ENCODE measurements around the gene RPL29.

The RPL29 gene

GRCh38 chr3:51984269-51984647, 11.4 kb downstream of the RPL29 start:
- in situ Hi-C loops (cut with MboI; ENCODE audit: low sequenced_read_pairs): no loop called here

- in situ Hi-C loops (cut with MboI; ENCODE audit: low sequenced_read_pairs): no loop called here
Observed at GRCh38 chr3:51983578-51984268, 12.0 kb downstream of the RPL29 start.

- in situ Hi-C loops (cut with MboI; ENCODE audit: low sequenced_read_pairs): no loop called here
Observed at GRCh38 chr3:51982838-51983577, 12.7 kb downstream of the RPL29 start, which contains the start of gene ACY1. ACY1 (plus strand) TSS chr3:51983535; CDS start chr3:51984065, 530 bp downstream.

- in situ Hi-C loops (cut with MboI; ENCODE audit: low sequenced_read_pairs): no loop called here
Observed at GRCh38 chr3:51982352-51982837, 13.3 kb downstream of the RPL29 start.

- in situ Hi-C loops (cut with MboI; ENCODE audit: low sequenced_read_pairs): no loop called here
Observed at GRCh38 chr3:51980253-51980652, 15.4 kb downstream of the RPL29 start.

- in situ Hi-C loops (cut with MboI; ENCODE audit: low sequenced_read_pairs): no loop called here
Observed at GRCh38 chr3:51978143-51978502, 17.6 kb downstream of the RPL29 start.

- in situ Hi-C loops (cut with MboI; ENCODE audit: low sequenced_read_pairs): no loop called here
Observed at GRCh38 chr3:51977446-51978142, 18.1 kb downstream of the RPL29 start.

- in situ Hi-C loops (cut with MboI; ENCODE audit: low sequenced_read_pairs): no loop called here
Observed at GRCh38 chr3:51975852-51976549, 19.7 kb downstream of the RPL29 start.

- in situ Hi-C loops (cut with MboI; ENCODE audit: low sequenced_read_pairs): no loop called here
Observed at GRCh38 chr3:51974963-51975851, 20.5 kb downstream of the RPL29 start, which contains the start of gene ABHD14A. ABHD14A (plus strand) TSS chr3:51975064; CDS start chr3:51975136, 72 bp downstream.

GRCh38 chr3:51974277-51974962, 21.3 kb downstream of the RPL29 start:
- in situ Hi-C loops (cut with MboI; ENCODE audit: low sequenced_read_pairs): no loop called here

GRCh38 chr3:51971350-51971749, 24.3 kb downstream of the RPL29 start:
- in situ Hi-C loops (cut with MboI; ENCODE audit: low sequenced_read_pairs): no loop called here

GRCh38 chr3:51970606-51971300, 24.9 kb downstream of the RPL29 start:
- in situ Hi-C loops (cut with MboI; ENCODE audit: low sequenced_read_pairs): no loop called here

GRCh38 chr3:51969841-51970240, 25.9 kb downstream of the RPL29 start:
- in situ Hi-C loops (cut with MboI; ENCODE audit: low sequenced_read_pairs): no loop called here

GRCh38 chr3:51968883-51969678, 26.6 kb downstream of the RPL29 start:
- in situ Hi-C loops (cut with MboI; ENCODE audit: low sequenced_read_pairs): no loop called here

- in situ Hi-C loops (cut with MboI; ENCODE audit: low sequenced_read_pairs): no loop called here
Observed at GRCh38 chr3:51968170-51968775, 27.4 kb downstream of the RPL29 start.

- in situ Hi-C loops (cut with MboI; ENCODE audit: low sequenced_read_pairs): no loop called here
Observed at GRCh38 chr3:51967384-51968169, 28.1 kb downstream of the RPL29 start, which contains the start of gene PCBP4. PCBP4 (minus strand) TSS chr3:51967454; CDS start chr3:51961240, 6,214 bp downstream.

GRCh38 chr3:51966922-51967383, 28.7 kb downstream of the RPL29 start:
- in situ Hi-C loops (cut with MboI; ENCODE audit: low sequenced_read_pairs): no loop called here

Measured in HL-60/S4 treated with retinoic acid at 250 ng/mL for 4 days and 3 days (cell line).